ENCODE results near the gene EHMT1. TPM values are rescaled to one million over a fixed set of nuclear protein-coding genes. Genes with fewer than 3 reads are reported as not detected.

Gene EHMT1
- total and polyA plus RNA-seq, 2 donors (not counting 1 experiment from before 2014, with no cell fraction given), result 101 to 394 TPM

DNA sequence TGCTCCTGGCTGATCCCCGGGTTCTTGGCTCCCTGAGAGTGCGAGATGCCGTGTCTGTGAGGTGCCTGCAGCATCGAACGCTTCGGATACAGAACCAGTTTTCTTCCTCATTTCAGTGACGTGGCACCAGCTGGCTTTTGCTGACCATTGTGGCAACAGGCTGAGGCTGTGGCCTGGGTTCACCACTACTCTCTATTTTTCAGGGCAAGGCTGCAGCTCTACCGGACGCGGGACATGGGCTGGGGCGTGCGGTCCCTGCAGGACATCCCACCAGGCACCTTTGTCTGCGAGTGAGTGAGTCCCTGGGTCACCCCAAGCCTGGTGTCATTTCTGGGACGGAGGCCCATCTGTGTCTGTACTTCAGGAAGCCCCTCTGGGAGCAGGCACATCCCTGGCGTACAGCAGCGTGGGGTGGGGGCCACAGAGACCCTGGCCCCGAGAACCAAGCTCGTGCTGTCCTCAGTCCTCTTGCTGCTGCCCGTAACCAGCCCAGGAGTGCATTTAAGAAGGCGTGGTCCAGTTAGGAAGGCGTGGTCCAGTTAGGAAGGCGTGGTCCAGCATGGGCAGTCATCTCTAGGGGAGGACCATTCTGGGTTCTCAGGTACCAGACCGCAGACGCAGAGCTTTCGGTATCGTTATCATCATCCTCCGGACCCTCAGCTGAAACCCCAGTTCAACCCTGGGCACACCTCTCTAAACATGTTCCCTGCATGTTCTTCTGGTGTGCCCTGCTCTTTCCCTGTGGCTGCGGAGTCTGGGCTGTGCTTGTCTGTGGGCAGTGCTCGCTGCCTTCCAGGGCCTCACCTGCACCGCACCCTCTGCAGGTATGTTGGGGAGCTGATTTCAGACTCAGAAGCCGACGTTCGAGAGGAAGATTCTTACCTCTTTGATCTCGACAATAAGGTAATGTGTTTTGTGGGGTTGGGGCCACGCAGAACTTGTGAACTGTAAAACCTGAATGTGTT is 198.7 kb downstream of the EHMT1 start:
- Mint-ChIP-seq H3K9me3 (ENCODE audit: insufficient read depth) (no peaks in the 10 kb centered on the region), H3K27me3 (no peaks in the 10 kb centered on the region), H3K27ac (no peak overlapping the region), H3K4me3 (no peak overlapping the region), H3K4me1 (no peaks in the 10 kb centered on the region)
- CTCF ChIA-PET, result no interaction called here
- H3K9ac ChIP-seq (ENCODE audit: low read length), result no peak overlapping the region
- no peak for ATAC-seq (ENCODE audit: low read depth)
- no peak for DNase-seq
- H4K20me1 ChIP-seq (ENCODE audit: control insufficient read depth, insufficient read depth, low read length, poor library complexity, severe bottlenecking), result peaks cover 26% of the 10 kb centered on the region
- intact Hi-C loops (cut with micrococcal nuclease), result no loop called here
- POLR2A ChIA-PET, result no interaction called here
- no peaks in the 10 kb centered on the region for H3K27me3 ChIP-seq (replicated peaks in 1 of 4; ENCODE audit: control extremely low read depth in 1 of 4, control insufficient read depth in 3 of 4, insufficient read depth in 4 of 4, low read length in 3 of 4)
- H3K4me3 ChIP-seq (ENCODE audit: control extremely low read depth in 1 of 5, extremely low read depth in 1 of 5, insufficient read depth in 1 of 5, low read depth in 2 of 5, low read length in 4 of 5), result no peak overlapping the region
- H3K79me2 ChIP-seq (ENCODE audit: control insufficient read depth, insufficient read depth, low read length), result peaks cover 14% of the 10 kb centered on the region
- no peaks in the 10 kb centered on the region for H3K4me1 ChIP-seq (ENCODE audit: control insufficient read depth in 2 of 2, insufficient read depth in 2 of 2, low read length in 2 of 2)
- no peak overlapping the region for H2AFZ ChIP-seq (ENCODE audit: insufficient read depth, low read depth, low read length, poor library complexity, severe bottlenecking)
- H3K4me2 ChIP-seq (replicated peaks; ENCODE audit: low read depth, low read length, poor library complexity, severe bottlenecking), result no peak overlapping the region
- H3K36me3 ChIP-seq (replicated peaks in 1 of 2; ENCODE audit: control extremely low read depth in 1 of 2, control insufficient read depth in 1 of 2, extremely low read depth in 1 of 2, insufficient read depth in 2 of 2, low read length in 1 of 2), result peaks cover 0 to 75% of the 10 kb centered on the region in 2 experiments
- H3K9me3 ChIP-seq (ENCODE audit: control extremely low read depth in 1 of 3, control insufficient read depth in 2 of 3, insufficient read depth in 1 of 3, low read length in 2 of 3), result peaks cover 0 to 12% (median 0%) of the 10 kb centered on the region in 3 donors
- no peak overlapping the region for H3K27ac ChIP-seq (ENCODE audit: low read length in 2 of 2)
- WGBS (ENCODE audit: insufficient coverage), result 95% methylated on average over 35 of the region's 35 CpGs
- TF ChIP-seq, protein P1, sequence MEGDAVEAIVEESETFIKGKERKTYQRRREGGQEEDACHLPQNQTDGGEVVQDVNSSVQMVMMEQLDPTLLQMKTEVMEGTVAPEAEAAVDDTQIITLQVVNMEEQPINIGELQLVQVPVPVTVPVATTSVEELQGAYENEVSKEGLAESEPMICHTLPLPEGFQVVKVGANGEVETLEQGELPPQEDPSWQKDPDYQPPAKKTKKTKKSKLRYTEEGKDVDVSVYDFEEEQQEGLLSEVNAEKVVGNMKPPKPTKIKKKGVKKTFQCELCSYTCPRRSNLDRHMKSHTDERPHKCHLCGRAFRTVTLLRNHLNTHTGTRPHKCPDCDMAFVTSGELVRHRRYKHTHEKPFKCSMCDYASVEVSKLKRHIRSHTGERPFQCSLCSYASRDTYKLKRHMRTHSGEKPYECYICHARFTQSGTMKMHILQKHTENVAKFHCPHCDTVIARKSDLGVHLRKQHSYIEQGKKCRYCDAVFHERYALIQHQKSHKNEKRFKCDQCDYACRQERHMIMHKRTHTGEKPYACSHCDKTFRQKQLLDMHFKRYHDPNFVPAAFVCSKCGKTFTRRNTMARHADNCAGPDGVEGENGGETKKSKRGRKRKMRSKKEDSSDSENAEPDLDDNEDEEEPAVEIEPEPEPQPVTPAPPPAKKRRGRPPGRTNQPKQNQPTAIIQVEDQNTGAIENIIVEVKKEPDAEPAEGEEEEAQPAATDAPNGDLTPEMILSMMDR (IDR thresholded peaks at IDR 0.05), result no peak
- no peak for TF ChIP-seq EZH2 (IDR thresholded peaks at IDR 0.05; ENCODE audit: borderline replicate concordance, insufficient read depth, low read depth, low read length, poor library complexity, severe bottlenecking)

GRCh38 chr9:137818286-137818685 is 199.5 kb downstream of the EHMT1 start:
- H3K9me3 ChIP-seq (ENCODE audit: control extremely low read depth in 1 of 3, control insufficient read depth in 2 of 3, insufficient read depth in 1 of 3, low read length in 2 of 3), result peaks cover 0 to 12% (median 0%) of the 10 kb centered on the region in 3 donors
- H2AFZ ChIP-seq (ENCODE audit: insufficient read depth, low read depth, low read length, poor library complexity, severe bottlenecking), result no peak overlapping the region
- H3K9ac ChIP-seq (ENCODE audit: low read length), result no peak overlapping the region
- peaks cover 26% of the 10 kb centered on the region for H4K20me1 ChIP-seq (ENCODE audit: control insufficient read depth, insufficient read depth, low read length, poor library complexity, severe bottlenecking)
- no peaks in the 10 kb centered on the region for H3K27me3 ChIP-seq (replicated peaks in 1 of 4; ENCODE audit: control extremely low read depth in 1 of 4, control insufficient read depth in 3 of 4, insufficient read depth in 4 of 4, low read length in 3 of 4)
- ATAC-seq (ENCODE audit: low read depth) (no peak), DNase-seq (no peak)
- no peaks in the 10 kb centered on the region for H3K4me1 ChIP-seq (ENCODE audit: control insufficient read depth in 2 of 2, insufficient read depth in 2 of 2, low read length in 2 of 2)
- no peaks in the 10 kb centered on the region for H3K27me3 Mint-ChIP-seq
- no peak overlapping the region for H3K4me2 ChIP-seq (replicated peaks; ENCODE audit: low read depth, low read length, poor library complexity, severe bottlenecking)
- no peak overlapping the region for H3K4me3 Mint-ChIP-seq
- peaks cover 14% of the 10 kb centered on the region for H3K79me2 ChIP-seq (ENCODE audit: control insufficient read depth, insufficient read depth, low read length)
- no peaks in the 10 kb centered on the region for H3K9me3 Mint-ChIP-seq (ENCODE audit: insufficient read depth)
- CTCF ChIA-PET, result no interaction called here
- TF ChIP-seq EZH2 (IDR thresholded peaks at IDR 0.05; ENCODE audit: borderline replicate concordance, insufficient read depth, low read depth, low read length, poor library complexity, severe bottlenecking), result no peak
- TF ChIP-seq, protein P1 (IDR thresholded peaks at IDR 0.05), result no peak
- H3K36me3 ChIP-seq (replicated peaks in 1 of 2; ENCODE audit: control extremely low read depth in 1 of 2, control insufficient read depth in 1 of 2, extremely low read depth in 1 of 2, insufficient read depth in 2 of 2, low read length in 1 of 2), result peaks cover 0 to 67% of the 10 kb centered on the region in 2 experiments
- no peaks in the 10 kb centered on the region for H3K4me1 Mint-ChIP-seq
- intact Hi-C loops (cut with micrococcal nuclease), result no loop called here
- no peak overlapping the region for H3K27ac ChIP-seq (ENCODE audit: low read length in 2 of 2)
- peak overlapping the region; percentile 37 for H3K27ac Mint-ChIP-seq
- no peak overlapping the region for H3K4me3 ChIP-seq (ENCODE audit: control extremely low read depth in 1 of 5, extremely low read depth in 1 of 5, insufficient read depth in 1 of 5, low read depth in 2 of 5, low read length in 4 of 5)
- no CpG with 5 or more reads among the region's 23 CpGs for WGBS (ENCODE audit: insufficient coverage)
- POLR2A ChIA-PET, result no interaction called here
